Right lobe of liver (tissue), 6 donors: ENCODE measurements around the gene ADGRL3. TPM values are rescaled to one million over a fixed set of nuclear protein-coding genes. Genes with fewer than 3 reads are reported as not detected.

ENCODE experiments used
- ATAC-seq, 4 donors: fragments of 200-7000 bp; cut with Tn5 transposase; one replicate each; pipeline ENCODE4 v1.9.1; 2020; ENCODE audit warnings: mild to moderate bottlenecking in 4 of 4, moderate library complexity in 4 of 4
- DNase-seq, 3 donors: peaks; one replicate each; pipeline ENCODE4 v3.0.0-alpha.2; 2020
- H3K27ac ChIP-seq, 3 donors: fragments of 200-600 bp; one replicate each; pipeline ENCODE4 v1.8.0; 2022
- H3K27me3 ChIP-seq, 2 donors: fragments of 200-600 bp; one replicate each; pipeline ENCODE4 v1.8.0; 2022
- H3K36me3 ChIP-seq, 4 donors: fragments of 200-600 bp; sonication (generic) in 1 of 4; one replicate each; pipeline versions ENCODE4 v1.5.1 to v1.8.0; 2017 to 2022; ENCODE audit warnings: control low read depth in 1 of 4
- H3K4me1 ChIP-seq, 4 donors: fragments of 200-600 bp; sonication (generic) in 1 of 4; one replicate each; pipeline versions ENCODE4 v1.5.1 to v1.8.0; 2017 to 2022; ENCODE audit warnings: control low read depth in 1 of 4
- H3K4me3 ChIP-seq, 3 donors: fragments of 200-600 bp; one replicate each; pipeline ENCODE4 v1.8.0; 2022
- H3K9me3 ChIP-seq, 4 donors: fragments of 200-600 bp; sonication (generic) in 1 of 4; one replicate each; pipeline versions ENCODE4 v1.5.1 to v1.8.0; 2017 to 2022; ENCODE audit warnings: control low read depth in 1 of 4
- CTCF ChIP-seq, 4 donors: fragments of 200-600 bp in 3 of 4; fragments of 450-650 bp in 1 of 4; IDR thresholded peaks; one replicate each; pipeline versions ENCODE4 v1.5.1 to v1.8.0; 2016 to 2022; ENCODE audit warnings: antibody characterized with exemption in 4 of 4, mild to moderate bottlenecking in 2 of 4
- POLR2A ChIP-seq: fragments of 450-650 bp; IDR thresholded peaks from one replicate; pipeline ENCODE4 v1.6.1; 2017; ENCODE audit warnings: antibody characterized with exemption, mild to moderate bottlenecking
- WGBS: methylation state at CpG from one replicate; pipeline ENCODE4 v1.1.6; 2018; ENCODE audit warnings: low coverage, low lambda C conversion rate; ENCODE audit not compliant: insufficient coverage; ENCODE audit errors: missing lambda C conversion rate; 5-methylcytosine and 5-hydroxymethylcytosine counted together
- intact Hi-C, 2 donors: fragments of 100-400 bp; cut with DNase I; formaldehyde crosslinking; loops; one replicate each; pipeline versions ENCODE4 v1.11.2 to v1.14.1; 2022
- long read RNA-seq: library from polyadenylated mRNA; unstranded; transcript quantifications from one replicate; pipeline ENCODE4 v2.0.0, GENCODE V29; 2019
- total RNA-seq, 6 experiments: library from RNA; depleted of rRNA in 2 of 6; stranded (reverse); fragments of >200 nt in 2 of 6; fragmentation: NEBNext Ultra II Directional in 3 of 6; extraction: Animal tissue kit (Norgen Biotek cat#: 25700) in 3 of 6; gene quantifications; one replicate each; pipeline versions ENCODE4 v1.1.0 to v1.2.4, GENCODE V29; 2016 to 2023
- donor health status: DM: no; HTN: yes; CAD: no.
- donor health status: DM: no; HTN: no; CAD: no.
- donor health status: DM: no; HTN: no; CAD: no.
- donor health status: DM: no; HTN: yes; CAD: no.
- donor health status: DM: no; HTN: yes; CAD: no.

ADGRL3 gene
- 1 to 10 TPM in 2 of 6 experiments, under 1 TPM in 4; 0.06 to 1.1 (median 0.35) TPM for total RNA-seq
- long read RNA-seq = 0 reads

- TF ChIP-seq CTCF (IDR thresholded peaks at IDR 0.05) (no peak), POLR2A (no peak)
- Histone ChIP-seq H3K27ac (no peak within 1 kb of the TSS), H3K36me3 (no peaks in the 10 kb centered on the region), H3K4me3 (peak within 1 kb of the TSS; percentile 5 to 42 (median 23)), H3K27me3 (peaks cover 0 to 7% of the 10 kb centered on the region in 2 donors), H3K4me1 (peaks cover 0 to 5% (median 0%) of the 10 kb centered on the region in 4 donors), H3K9me3 (no peaks in the 10 kb centered on the region)
- ATAC-seq = peak in 2 of 4 donors; percentile 24 to 38
- peak in 1 of 3 donors; percentile 18 for DNase-seq
- WGBS = 7% methylated on average over 27 of the region's 92 CpGs
- intact Hi-C loops = no loop called here
These were observed at the start of gene ADGRL3 for GRCh38 chr4:61200187-61200915. ADGRL3 (plus strand) TSS chr4:61200326.

- H3K4me3 ChIP-seq = no peak overlapping the region
- intact Hi-C loops = no loop called here
- H3K9me3 ChIP-seq = no peaks in the 10 kb centered on the region
- TF ChIP-seq CTCF (IDR thresholded peaks at IDR 0.05) (no peak), POLR2A (no peak)
- no peak for ATAC-seq
- DNase-seq = no peak
- H3K27me3 ChIP-seq = no peaks in the 10 kb centered on the region
- no peaks in the 10 kb centered on the region for H3K36me3 ChIP-seq
- H3K27ac ChIP-seq = no peak overlapping the region
- H3K4me1 ChIP-seq = no peaks in the 10 kb centered on the region
- 41% methylated on average over 4 of the region's 4 CpGs for WGBS
These were observed 47.7 kb upstream of the ADGRL3 start for GRCh38 chr4:61152433-61152832.

GRCh38 chr4:61160478-61160877, 39.6 kb upstream of the ADGRL3 start:
- H3K36me3 ChIP-seq = no peaks in the 10 kb centered on the region
- no peak for ATAC-seq
- no peak overlapping the region for H3K4me3 ChIP-seq
- H3K27ac ChIP-seq = no peak overlapping the region
- DNase-seq = no peak
- no peaks in the 10 kb centered on the region for H3K4me1 ChIP-seq
- H3K27me3 ChIP-seq = no peaks in the 10 kb centered on the region
- intact Hi-C loops = no loop called here
- WGBS = 58% methylated on average over 2 of the region's 2 CpGs
- TF ChIP-seq CTCF (IDR thresholded peaks at IDR 0.05) (no peak), POLR2A (no peak)
- no peaks in the 10 kb centered on the region for H3K9me3 ChIP-seq

DNA sequence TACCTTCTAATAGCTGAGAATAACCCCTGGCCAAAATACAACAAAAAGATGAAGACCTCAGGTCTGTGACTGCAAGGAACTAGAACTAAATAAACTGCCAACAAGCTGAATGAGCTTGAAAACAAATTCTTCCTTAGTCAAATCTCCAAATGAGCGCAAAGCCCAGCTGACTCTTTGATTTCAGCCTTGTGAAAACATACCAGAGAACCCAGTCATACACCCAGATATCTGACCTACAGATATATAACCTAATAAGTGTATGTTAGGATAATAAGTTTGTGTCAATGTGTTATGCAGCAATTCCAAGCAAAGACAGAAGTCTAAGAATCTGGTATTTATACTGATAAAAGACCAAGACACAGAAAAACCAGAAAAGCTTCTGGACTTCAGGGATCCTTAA, 38.0 kb upstream of the ADGRL3 start:
- ATAC-seq (no peak), DNase-seq (no peak)
- no peaks in the 10 kb centered on the region for H3K4me1 ChIP-seq
- H3K4me3 ChIP-seq = no peak overlapping the region
- no peak overlapping the region for H3K27ac ChIP-seq
- H3K27me3 ChIP-seq = no peaks in the 10 kb centered on the region
- WGBS = 32% methylated on average over 1 of the region's 1 CpG
- intact Hi-C loops = no loop called here
- H3K36me3 ChIP-seq = no peaks in the 10 kb centered on the region
- no peaks in the 10 kb centered on the region for H3K9me3 ChIP-seq
- no peak for TF ChIP-seq CTCF (IDR thresholded peaks at IDR 0.05)
- TF ChIP-seq POLR2A = no peak
